T follicular helper cell (primary cell): ENCODE measurements around the gene SPRED3.
"Not testable (repeated sequence)": the region's sequence is repeated elsewhere in the genome, so short reads cannot be mapped to it uniquely, and the experiment has no call there.

ENCODE experiments used
- DNase-seq: peaks from one replicate; pipeline ENCODE4 v3.0.0-alpha.2; 2020; ENCODE audit warnings: low read depth

The SPRED3 gene

DNA sequence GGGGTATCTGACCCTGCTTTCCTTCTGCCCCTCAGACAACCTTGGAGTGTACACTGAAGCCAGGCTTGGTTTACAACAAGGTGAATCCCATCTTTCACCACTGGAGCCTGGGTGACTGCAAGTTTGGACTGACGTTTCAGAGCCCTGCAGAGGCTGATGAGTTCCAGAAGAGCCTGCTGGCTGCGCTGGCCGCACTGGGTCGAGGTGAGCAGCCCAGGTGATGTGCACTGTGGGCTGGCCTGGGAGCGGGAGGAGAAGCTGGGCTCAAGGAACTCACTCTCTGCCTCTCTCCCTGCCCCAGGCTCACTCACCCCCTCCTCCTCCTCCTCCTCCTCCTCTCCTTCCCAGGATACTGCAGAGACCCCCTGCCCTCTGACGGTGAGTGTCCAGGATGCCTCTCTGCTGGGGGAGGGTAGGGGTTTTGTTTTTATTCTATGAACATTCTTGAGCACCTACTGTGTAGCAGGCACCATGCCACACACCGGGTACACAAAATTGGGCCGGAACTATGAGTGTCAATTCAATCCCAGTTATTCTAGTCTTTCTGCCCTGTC lies 3.5 kb downstream of the SPRED3 start:
- no peak for DNase-seq

DNA sequence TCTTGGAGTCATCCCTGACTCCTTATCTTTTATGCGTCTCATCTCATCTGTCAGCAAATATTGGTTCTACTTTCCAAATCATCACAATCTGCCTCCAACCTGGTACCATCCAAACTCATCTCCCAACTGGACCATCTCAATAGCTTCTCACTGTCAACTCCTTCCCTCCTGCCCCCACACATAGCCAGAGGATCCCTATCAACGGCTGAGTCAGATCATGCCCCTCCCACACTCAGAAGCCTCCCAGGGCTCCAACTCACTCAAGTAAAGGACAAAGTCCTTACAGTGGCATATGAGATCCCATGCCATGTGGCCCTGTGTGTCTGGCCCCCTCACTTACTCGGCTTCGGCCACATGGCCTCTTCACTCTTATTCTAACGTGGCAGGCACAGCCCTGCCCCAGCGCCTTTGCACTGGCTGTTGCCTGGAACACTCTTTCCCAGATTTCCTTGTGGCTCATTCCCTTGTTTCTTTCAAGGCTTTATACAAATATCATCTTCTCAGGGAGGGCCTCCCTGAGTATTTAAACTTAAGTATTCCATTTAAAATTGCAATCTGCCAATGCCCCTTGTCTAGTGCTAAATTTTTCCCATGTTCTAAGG lies 4.3 kb downstream of the SPRED3 start:
- no peak for DNase-seq

DNA sequence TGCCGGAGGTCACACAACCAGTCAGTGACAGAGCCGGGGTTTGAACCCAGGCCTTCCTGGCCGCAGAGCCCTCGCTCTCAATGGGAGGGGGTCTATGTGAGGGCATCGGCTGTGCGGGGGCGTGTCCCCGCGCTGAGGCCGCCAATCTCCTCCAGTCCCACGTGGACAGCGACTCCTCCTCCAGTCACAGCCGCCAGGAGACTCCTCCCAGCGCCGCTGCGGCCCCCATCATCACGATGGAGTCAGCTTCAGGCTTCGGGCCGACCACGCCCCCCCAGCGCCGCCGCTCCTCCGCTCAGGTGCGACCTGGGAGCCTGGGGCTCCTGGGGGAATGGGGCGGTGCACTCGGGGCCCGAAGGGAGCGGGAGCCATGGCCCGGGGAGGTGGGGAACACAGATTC lies 6.0 kb downstream of the SPRED3 start:
- DNase-seq: peak; percentile 53

DNA sequence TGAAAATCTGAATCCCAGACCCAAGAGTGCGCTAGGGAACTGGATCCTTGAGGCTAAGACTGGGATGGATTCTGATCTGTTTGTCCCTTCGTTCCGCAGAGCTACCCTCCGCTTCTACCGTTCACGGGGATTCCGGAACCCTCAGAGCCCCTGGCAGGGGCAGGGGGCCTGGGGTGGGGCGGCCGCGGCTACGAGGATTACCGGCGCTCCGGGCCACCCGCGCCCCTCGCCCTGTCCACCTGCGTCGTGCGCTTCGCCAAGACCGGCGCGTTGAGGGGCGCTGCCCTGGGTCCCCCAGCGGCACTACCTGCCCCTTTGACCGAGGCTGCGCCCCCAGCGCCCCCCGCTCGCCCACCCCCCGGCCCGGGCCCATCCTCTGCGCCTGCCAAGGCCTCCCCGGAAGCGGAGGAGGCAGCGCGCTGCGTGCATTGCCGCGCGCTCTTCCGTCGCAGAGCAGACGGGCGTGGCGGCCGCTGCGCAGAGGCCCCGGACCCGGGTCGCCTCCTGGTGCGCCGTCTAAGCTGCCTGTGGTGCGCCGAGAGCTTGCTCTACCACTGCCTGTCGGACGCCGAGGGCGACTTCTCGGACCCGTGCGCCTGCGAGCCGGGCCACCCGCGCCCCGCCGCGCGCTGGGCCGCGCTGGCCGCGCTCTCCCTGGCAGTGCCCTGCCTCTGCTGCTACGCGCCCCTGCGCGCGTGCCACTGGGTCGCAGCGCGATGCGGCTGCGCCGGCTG lies 7.1 kb downstream of the SPRED3 start:
- no peak for DNase-seq

DNA sequence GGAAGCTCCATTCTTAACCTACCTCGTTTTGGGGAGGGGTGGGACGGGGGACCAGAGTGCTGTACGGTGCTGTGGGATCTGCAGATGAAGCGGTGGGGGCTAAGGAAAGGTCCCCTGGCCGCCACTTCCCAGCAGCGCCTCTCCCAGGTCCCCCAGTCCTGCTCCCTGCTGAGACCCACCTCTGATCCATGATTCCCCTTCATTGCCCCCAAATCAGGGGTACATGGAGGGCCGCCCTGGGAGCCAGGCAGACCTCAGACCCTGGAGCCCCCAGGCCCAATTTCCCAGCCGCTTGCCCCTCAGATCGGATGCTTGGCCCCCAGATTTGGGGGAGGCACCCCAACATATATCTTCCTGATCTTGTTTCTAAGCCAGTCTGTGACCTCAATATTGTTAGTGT lies 10.6 kb downstream of the SPRED3 start:
- DNase-seq: no peak

DNA sequence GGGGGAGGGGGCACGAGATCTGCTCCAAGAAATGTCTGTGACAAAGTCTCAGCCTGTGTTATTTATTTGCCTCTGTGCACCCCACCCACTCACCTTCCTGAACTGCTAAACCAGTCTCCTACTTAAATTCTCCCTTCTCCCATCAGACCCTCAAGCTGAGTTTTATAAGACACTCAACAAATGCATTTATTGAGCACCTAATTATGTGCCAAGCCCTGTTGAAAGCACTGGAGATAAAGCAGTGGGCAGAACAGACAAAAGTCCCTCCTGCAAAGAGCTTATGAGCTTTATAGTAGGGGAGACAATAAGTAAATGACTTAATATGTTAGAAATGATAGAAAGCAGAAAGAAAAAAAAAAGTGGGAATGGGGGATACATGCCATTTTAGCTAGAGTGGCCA lies 11.0 kb downstream of the SPRED3 start:
- no peak for DNase-seq

DNA sequence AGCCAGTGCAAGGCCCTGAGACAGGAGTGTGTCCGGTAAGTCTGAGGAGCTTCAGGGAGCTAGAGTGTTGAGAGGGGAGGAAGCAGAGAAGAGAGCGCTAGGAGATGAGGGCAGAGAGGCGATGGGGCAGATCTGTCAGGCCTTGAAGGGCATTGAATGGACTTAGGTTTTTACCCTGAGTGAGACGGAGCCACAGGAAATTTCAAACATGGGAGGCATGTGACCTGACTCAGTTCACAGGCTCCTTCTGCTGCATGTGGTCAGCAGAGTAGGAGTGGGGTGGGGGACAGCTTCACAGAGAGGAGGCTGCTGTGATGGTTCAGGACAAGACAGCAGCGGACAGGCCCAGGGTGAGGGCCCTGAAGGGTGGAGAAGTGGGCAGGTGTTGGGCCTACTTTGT lies 11.9 kb downstream of the SPRED3 start:
- DNase-seq: no peak

DNA sequence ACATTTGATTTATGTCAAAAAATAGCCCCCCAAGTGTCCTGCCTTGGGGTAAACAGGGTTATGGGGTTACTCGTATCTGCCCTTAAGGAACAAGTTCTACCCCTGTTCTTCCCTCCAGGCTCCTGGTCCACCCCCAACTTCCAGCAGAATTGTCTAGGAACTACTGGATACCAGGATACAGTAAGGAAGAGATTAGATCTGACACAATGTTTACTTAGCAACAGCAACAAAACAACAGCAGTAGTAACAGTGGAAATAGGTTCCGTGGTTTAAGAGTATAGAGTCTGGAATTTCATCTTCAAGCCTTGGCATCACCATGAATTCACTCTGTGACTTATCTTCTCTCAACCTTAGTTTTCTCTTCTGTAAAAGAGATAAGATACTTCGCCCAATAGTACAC lies 12.7 kb downstream of the SPRED3 start:
- no peak for DNase-seq

DNA sequence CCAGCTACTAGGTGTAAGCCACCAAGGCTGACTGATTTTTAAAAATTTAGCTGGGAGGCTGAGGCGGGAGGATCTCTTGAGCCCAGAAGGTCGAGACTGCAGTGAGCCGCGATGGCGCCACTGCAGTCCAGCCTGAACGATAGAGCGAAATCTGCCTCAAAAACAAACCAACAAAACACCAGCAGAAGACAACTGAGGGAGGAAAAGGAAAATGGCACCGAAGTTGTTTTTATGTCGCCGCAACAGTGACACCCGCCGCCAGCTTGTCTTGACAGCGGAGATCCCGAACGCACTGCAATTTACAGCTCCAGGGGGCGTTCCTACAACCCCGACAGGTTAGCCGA lies 14.1 kb downstream of the SPRED3 start:
- no peak for DNase-seq

DNA sequence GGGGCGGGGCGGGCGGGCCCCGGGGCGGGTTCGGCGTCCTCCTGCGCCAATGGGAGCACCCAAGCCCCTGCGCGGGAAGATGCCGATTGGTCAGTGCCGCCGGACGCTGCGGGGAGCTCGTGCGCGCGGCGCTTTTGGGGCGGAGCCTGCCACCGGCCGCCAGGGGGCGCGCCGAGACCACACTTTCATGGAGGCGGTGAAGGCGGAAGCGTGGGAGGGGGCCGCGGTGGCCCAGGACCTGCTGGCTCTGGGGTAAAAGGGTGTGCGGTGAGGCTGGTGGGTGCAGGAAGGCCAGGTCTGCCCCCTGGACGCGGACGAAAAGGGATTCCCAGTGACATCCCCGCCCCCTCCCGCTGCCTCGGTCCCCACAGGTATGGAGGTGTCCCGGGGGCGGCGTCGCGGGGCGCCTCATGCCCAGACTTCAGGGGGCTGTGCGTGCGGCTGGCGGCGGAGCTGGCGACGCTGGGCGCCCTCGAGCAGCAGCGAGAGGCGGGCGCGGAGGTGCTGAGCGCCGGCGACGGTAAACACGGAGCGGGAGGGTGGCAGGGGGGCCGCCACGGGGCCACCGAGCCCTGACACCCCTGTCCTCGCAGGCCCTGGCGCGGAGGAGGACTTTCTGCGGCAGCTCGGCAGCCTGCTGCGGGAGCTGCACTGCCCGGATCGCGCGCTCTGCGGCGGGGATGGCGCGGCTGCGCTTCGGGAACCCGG lies 14.6 kb downstream of the SPRED3 start, which contains the start of gene FAM98C:
Gene FAM98C, plus strand, starts transcription at position 127 of the 708 bp plus-strand sequence. Its CDS starts 61 bp downstream, at position 188.
- DNase-seq: peak; percentile 96

DNA sequence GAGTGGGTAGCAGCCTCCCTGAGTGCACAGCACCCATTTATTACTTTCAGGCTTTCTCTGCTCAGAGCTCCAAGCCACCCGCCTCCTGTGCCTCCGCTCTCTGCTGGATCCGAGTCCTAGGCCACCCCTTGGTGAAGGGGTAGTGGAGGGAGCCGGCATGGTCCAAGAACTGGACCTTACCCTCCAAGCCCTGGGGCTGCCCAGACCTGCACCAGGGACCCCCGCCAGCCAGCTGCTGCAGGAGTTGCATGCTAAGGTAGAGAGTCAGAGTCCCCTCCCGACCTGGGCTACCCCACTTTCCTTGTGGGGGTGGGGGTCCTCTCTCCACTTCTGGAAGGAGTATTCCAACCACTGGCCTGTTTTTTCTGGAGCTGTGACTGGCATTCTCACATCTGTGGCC lies 16.4 kb downstream of the SPRED3 start:
- DNase-seq: no peak

DNA sequence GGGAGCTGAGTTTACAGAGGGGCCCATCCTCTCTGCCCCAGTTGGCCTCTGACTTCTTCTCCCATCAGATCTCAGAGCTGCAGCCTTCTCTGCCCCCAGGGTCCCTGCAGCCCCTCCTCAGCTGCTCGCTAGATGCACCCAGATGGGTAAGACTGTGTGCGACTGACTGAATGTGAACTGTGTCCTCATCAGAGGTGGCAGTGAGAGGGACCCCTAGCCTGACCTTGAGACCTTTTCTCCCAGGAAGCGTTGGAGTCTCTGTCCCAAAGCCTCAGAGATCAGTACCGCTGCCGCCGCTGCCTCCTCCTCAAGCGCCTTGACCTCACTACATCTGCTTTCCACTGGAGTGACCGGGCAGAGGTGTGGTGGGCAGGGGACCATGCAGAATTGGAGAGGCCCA lies 16.8 kb downstream of the SPRED3 start:
- DNase-seq: no peak

DNA sequence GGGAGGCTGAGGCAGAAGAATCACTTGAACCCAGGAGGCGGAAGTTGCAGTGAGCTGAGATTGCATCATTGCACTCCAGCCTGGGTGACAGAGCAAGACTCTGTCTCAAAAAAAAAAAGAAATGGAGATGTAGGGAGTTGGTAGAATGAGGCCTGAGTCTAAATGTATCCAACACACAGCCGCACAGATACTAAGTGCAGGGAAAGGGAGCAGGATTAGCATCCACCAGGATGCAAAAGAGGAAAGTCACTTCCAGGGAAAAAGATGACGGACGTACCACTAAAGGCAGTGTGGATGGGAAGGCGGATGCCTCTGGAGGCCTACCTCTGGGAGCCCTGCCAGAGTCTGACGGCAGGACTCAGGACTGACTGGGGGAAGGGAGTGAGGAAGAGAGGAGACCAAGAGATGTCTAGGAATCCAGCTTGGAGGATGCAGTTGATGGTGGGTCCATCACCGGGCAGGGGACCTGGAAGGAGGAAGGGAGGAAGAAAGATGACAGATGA lies 21.2 kb downstream of the SPRED3 start:
- DNase-seq: no peak

DNA sequence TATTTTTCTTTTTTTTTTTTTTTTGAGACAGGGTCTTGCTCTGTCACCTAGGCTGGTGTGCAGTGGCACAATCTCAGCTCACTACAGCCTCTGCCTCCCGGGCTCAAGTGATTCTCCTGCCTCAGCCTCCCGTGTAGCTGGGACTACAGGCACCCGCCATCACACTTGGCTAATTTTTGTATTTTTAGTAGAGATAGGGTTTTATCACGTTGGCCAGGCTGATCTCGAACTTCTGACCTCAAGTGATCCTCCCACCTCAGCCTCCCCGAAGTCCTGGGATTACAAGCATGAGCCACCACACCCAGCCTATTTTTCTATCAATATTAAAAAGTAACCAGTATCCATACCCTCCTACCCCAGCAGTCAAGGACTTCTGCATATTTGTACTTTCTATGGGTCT lies 21.9 kb downstream of the SPRED3 start:
- DNase-seq: not testable (repeated sequence)

DNA sequence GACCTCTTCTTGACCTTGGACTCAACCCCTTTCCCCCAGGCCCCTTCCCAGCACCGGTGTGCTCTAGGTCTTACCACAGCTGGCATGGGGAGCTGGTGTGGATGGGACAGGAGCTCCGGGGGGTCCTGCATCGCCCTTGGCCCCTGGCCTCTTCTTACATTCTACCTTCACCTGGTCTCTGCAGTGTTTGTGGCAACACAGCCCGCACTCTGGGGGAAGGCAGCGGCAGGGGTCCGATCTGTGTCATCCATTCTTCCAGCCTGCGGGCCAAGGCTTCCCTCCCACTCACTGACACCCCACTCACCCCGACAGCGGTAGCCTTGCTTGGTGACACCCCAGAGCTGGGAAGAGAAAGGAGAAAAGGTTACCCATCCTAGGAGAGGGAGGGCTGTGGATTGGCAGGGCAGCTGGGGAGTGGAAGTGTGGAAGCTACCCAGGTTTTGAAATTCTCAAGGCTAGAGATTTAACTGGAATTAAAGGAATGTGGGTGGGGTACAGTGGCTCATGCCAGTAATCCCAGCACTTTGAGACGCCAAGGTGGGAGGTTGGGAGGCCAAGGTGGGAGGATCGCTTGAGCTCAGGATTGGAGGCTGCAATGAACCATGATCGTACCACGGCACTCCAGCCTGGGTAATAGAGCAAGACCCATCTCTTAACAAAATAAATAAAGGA lies 22.7 kb downstream of the SPRED3 start:
- no peak for DNase-seq

DNA sequence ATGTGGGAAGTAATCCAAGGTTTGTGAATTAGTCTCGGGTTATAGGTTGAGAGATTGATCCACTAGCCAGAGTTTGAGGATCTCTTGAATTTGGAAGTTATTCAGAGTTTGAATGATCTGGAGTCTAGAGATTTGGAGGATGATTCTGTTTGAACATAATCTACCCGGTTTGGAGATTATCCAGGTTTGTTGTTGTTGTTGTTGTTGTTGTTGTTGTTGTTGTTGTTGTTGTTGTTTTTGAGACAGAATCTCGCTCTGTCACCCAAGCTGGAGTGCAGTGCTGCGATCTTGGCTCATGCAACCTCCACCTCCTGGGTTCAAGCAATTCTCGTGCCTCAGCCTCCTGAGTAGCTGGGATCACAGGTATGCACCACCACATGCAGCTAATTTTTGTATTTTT lies 23.4 kb downstream of the SPRED3 start:
- not testable (repeated sequence) for DNase-seq

DNA sequence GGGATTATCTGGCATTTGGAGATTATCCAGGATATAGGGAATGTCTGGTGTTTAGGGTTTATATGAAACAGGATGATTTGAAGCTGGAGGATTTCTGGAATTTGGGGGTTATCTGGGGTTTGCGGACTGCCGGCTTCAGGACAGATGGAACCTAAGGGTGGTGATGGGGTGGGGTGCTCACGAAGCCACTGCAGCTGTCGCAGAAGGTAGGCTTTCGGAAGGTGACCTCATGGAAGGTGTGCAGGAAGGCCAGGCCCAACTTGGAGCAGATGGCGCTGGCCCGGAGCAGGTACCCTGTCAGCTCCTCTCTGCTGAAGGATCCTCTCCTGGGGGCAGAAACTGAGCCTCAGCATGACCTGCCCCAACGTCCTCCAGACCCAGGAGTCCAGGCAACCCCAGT lies 24.0 kb downstream of the SPRED3 start:
- DNase-seq: no peak

DNA sequence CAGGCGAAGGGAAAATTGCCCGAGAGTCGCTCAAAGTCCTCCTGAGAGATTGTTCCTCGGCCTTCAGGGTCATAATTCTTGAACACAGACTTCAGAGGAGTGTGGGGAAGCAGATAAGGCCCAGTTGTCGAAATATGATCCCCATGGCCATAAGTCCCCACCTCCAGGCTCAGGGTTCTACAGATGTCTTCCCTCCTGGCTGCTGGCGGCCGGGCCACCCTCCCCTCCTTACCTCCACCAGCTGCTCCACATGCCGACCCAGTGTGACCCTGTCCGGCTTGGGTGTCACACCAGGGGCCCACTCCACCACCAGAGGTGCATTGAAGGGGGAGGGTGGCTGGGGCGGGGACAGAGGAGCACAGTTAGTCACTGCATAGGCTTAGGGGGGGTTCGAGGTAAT lies 24.5 kb downstream of the SPRED3 start:
- no peak for DNase-seq

DNA sequence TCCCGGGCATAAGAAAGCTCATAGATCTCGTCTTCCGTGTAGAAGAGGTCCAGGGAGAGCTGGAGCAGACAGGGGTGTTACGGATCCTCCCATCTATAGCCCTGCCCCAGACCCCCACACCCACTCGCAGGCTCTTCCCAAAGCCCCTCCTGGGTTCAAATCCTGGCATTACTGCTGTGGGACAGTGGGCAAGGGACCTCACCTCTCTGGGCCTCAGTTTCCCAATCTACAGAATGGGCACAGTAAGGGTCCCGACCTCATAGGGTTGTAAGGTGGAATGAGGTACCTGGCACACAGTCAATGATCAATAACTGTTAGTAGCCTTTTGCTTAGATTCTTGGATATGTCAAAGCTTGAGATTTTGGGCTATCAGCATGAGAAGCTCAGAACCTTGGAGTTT lies 24.9 kb downstream of the SPRED3 start:
- DNase-seq: no peak

DNA sequence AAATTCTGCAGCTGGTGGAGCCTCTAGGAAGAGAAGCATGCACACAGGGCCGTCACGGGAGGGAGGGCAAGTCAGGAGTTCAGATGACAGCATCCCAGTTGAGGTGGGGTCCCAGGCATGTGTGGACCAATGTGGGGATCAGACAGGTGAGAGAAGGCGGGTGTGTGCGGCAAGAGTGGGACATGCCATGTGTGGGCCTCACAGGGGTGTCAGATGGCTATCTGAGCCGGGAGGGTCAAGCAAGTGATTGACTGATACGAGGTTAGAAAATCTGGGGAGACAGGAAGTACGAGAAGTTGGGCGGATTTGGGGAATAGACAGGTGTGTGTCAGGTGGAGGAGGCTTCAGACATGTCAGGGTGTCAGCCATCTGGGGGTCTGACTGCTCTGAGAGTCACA lies 28.6 kb downstream of the SPRED3 start:
- DNase-seq: no peak

DNA sequence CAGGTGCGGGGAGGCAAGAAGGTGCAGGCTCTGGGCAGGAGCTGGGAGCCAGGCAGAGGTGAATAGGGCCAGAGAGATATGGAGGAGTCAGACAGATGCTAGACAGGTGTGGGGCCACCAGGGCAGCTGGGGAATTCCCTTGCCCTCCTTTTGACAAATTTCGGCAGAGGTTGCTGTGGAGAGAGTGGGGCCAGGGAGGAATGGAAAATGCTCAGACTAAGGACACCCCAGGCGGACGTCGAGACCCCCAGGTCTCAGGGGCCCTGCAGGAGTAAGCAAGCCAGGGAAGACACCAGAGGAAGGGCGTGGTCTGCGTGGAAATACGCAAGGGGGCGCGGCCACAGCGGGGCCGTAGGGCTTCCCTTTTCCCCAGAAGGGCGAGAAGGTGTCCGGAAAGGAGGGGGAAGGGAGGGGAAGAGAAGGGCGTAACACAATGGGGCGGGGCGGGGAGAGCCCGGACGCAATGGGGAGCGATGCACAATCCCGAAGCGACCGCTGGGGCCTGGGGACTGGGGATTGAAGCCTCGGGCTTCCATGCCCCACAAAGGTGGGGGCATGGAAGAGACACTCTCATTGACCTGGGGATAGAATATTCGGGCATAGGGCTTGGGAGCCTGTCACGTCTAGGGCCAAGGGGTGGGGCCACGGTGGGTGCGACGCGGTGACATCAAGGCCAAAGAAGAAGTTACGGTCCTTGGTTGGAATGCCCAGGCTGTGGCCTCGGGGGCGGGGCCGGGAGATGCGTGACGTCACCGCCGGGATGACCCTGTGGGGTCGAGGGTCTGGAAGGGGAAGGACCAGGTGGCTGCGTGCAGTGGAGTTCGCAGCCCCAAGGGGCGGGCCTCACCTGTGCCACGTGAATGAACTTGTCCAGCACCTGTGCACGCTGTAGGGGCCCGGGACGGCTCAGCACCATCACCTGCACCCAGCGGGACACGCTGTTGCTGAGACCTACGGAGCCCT lies 29.3 kb downstream of the SPRED3 start:
- DNase-seq: no peak
